HepG2 (cell line): ENCODE measurements around the gene CDH8.

ENCODE experiments used
- ARID2 ChIP-seq: sonication (generic); formaldehyde crosslinking; IDR thresholded peaks from 2 replicates; pipeline ENCODE4 v1.8.1; 2022; ENCODE audit warnings: mild to moderate bottlenecking, missing genetic modification reagents, borderline replicate concordance
- CREM ChIP-seq, 2 experiments: sonication (generic) in 1 of 2; formaldehyde crosslinking in 1 of 2; IDR thresholded peaks; 2 replicates each; pipeline versions ENCODE4 v1.4.0 to v1.6.1; 2016 to 2020; ENCODE audit warnings: antibody characterized with exemption in 1 of 2, mild to moderate bottlenecking in 1 of 2, missing genetic modification reagents in 1 of 2
- EP300 ChIP-seq, 3 experiments: sonication (generic) in 1 of 3; formaldehyde crosslinking in 1 of 3; IDR thresholded peaks; 2 replicates each; pipeline versions ENCODE4 v1.5.1 to v1.6.1; 2011 to 2020; ENCODE audit warnings: low read depth in 2 of 3, low read length in 2 of 3, borderline replicate concordance in 1 of 3, improper control_type of control experiment in 1 of 3, mild to moderate bottlenecking in 1 of 3, missing genetic modification reagents in 1 of 3, moderate library complexity in 1 of 3
- ESRRA ChIP-seq: sonication (generic); formaldehyde crosslinking; IDR thresholded peaks from 2 replicates; pipeline ENCODE4 v1.5.1; 2020; ENCODE audit warnings: mild to moderate bottlenecking, low read depth, missing genetic modification reagents
- FOXP1 ChIP-seq, 2 experiments: fragments of 450-650 bp in 1 of 2; IDR thresholded peaks; 2 replicates each; pipeline ENCODE4 v1.6.1; 2017 to 2018; ENCODE audit warnings: antibody characterized with exemption in 1 of 2
- GTF2F1 ChIP-seq: fragments of 150-350 bp; IDR thresholded peaks from 2 replicates; pipeline ENCODE4 v1.6.1; 2014; ENCODE audit warnings: low read length
- PHF5A ChIP-seq: IDR thresholded peaks from one replicate; pipeline ENCODE4 v1.6.1; 2018; ENCODE audit warnings: low read depth, missing genetic modification reagents; ENCODE audit not compliant: unreplicated experiment
- SRSF1 ChIP-seq: fragments of 200-400 bp; formaldehyde crosslinking; optimal IDR thresholded peaks from 2 replicates; pipeline ENCODE3; 2017; ENCODE audit warnings: mild to moderate bottlenecking, low read depth, low read length, moderate library complexity
- TCF12 ChIP-seq, 2 experiments: fragments of 450-650 bp in 1 of 2; sonication (generic) in 1 of 2; formaldehyde crosslinking in 1 of 2; IDR thresholded peaks; 2 replicates each; pipeline versions ENCODE4 v1.6.1 to v1.8.0; 2017 to 2022; ENCODE audit warnings: antibody characterized with exemption in 1 of 2, mild to moderate bottlenecking in 1 of 2, missing genetic modification reagents in 1 of 2, moderate library complexity in 1 of 2
- ZNF121 ChIP-seq: sonication (generic); formaldehyde crosslinking; IDR thresholded peaks from 2 replicates; pipeline ENCODE4 v1.5.0; 2020; ENCODE audit warnings: mild to moderate bottlenecking, missing genetic modification reagents
- ZNF572 ChIP-seq: sonication (generic); formaldehyde crosslinking; IDR thresholded peaks from 2 replicates; pipeline ENCODE4 v1.5.1; 2020; ENCODE audit warnings: mild to moderate bottlenecking, missing genetic modification reagents
- ZNF776 ChIP-seq: sonication (generic); formaldehyde crosslinking; IDR thresholded peaks from 2 replicates; pipeline ENCODE4 v1.4.0; 2020; ENCODE audit warnings: mild to moderate bottlenecking, missing genetic modification reagents
- ZNF891 ChIP-seq: sonication (generic); formaldehyde crosslinking; IDR thresholded peaks from 2 replicates; pipeline ENCODE4 v1.5.0; 2020; ENCODE audit warnings: mild to moderate bottlenecking, missing genetic modification reagents
- TF ChIP-seq, protein P1 (sequence below): fragments of 450-650 bp; IDR thresholded peaks from 2 replicates; pipeline ENCODE4 v1.6.1; 2017; ENCODE audit warnings: mild to moderate bottlenecking

DNA sequence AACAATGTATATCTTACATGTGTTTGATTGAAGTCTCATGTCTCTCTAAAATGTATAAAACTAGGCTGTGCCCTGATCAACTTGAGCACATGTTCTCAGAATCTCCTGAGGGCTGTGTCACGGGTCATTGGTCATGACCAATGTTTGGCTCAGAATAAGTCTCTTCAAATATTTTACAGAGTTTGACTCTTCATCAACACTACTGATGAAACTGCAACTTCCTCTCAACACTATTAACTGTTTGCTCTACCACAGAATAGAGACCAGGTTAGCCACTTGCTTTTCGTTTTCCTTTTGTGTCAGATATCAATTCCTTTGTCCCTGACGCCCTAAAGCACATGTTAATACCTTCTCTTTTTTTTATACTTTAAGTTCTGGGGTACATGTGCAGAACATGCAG is 358.1 kb downstream of the CDH8 start:
- TF ChIP-seq PHF5A (CRISPR knock-in tag): no peak
- no peak for TF ChIP-seq ZNF891 (CRISPR knock-in tag)
- no peak for TF ChIP-seq SRSF1
- TF ChIP-seq TCF12 (IDR thresholded peaks at IDR 0.05): no peak
- no peak for TF ChIP-seq TCF12 (CRISPR knock-in tag; IDR thresholded peaks at IDR 0.05)
- no peak for TF ChIP-seq EP300 (IDR thresholded peaks at IDR 0.05; ENCODE audit: low read depth in 2 of 2, low read length in 2 of 2)
- TF ChIP-seq EP300 (CRISPR knock-in tag; IDR thresholded peaks at IDR 0.05; ENCODE audit: borderline replicate concordance): no peak
- no peak for TF ChIP-seq CREM (IDR thresholded peaks at IDR 0.05)
- no peak for TF ChIP-seq CREM (CRISPR knock-in tag; IDR thresholded peaks at IDR 0.05)
- no peak for TF ChIP-seq GTF2F1
- no peak for TF ChIP-seq FOXP1 (IDR thresholded peaks at IDR 0.05)
- no peak for TF ChIP-seq FOXP1 (CRISPR knock-in tag; IDR thresholded peaks at IDR 0.05)
- no peak for TF ChIP-seq ZNF121 (CRISPR knock-in tag)
- TF ChIP-seq, protein P1, sequence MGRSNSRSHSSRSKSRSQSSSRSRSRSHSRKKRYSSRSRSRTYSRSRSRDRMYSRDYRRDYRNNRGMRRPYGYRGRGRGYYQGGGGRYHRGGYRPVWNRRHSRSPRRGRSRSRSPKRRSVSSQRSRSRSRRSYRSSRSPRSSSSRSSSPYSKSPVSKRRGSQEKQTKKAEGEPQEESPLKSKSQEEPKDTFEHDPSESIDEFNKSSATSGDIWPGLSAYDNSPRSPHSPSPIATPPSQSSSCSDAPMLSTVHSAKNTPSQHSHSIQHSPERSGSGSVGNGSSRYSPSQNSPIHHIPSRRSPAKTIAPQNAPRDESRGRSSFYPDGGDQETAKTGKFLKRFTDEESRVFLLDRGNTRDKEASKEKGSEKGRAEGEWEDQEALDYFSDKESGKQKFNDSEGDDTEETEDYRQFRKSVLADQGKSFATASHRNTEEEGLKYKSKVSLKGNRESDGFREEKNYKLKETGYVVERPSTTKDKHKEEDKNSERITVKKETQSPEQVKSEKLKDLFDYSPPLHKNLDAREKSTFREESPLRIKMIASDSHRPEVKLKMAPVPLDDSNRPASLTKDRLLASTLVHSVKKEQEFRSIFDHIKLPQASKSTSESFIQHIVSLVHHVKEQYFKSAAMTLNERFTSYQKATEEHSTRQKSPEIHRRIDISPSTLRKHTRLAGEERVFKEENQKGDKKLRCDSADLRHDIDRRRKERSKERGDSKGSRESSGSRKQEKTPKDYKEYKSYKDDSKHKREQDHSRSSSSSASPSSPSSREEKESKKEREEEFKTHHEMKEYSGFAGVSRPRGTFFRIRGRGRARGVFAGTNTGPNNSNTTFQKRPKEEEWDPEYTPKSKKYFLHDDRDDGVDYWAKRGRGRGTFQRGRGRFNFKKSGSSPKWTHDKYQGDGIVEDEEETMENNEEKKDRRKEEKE: no peak
- TF ChIP-seq ESRRA: no peak
- TF ChIP-seq ZNF776: no peak
- TF ChIP-seq ARID2: no peak
- no peak for TF ChIP-seq ZNF572 (CRISPR knock-in tag)
